EL (cell line): ENCODE measurements around the gene SCOC.
"Not testable (repeated sequence)": the region's sequence is repeated elsewhere in the genome, so short reads cannot be mapped to it uniquely, and the experiment has no call there.

Experiments
- DNase-seq: peaks from one replicate; pipeline ENCODE4 v3.0.0-alpha.2; 2016

SCOC gene

GRCh38 chr4:140363051-140363450 lies 10.4 kb upstream of the SCOC start:
- no peak for DNase-seq

- DNase-seq = no peak
These were observed 9.9 kb upstream of the SCOC start for GRCh38 chr4:140363558-140363957.

- DNase-seq = peak; percentile 57
These were observed 5.7 kb upstream of the SCOC start for GRCh38 chr4:140367738-140368137.

GRCh38 chr4:140368686-140369085 lies 4.8 kb upstream of the SCOC start:
- DNase-seq = no peak

- peak; percentile 16 for DNase-seq
These were observed 607 bp upstream of the SCOC start for GRCh38 chr4:140372751-140373327.

- no peak for DNase-seq
These were observed 658 bp downstream of the SCOC start for GRCh38 chr4:140374130-140374477.

- no peak for DNase-seq
These were observed 9.3 kb downstream of the SCOC start for GRCh38 chr4:140382732-140383131.

GRCh38 chr4:140388015-140388414 lies 14.6 kb downstream of the SCOC start:
- no peak for DNase-seq

- DNase-seq = no peak
These were observed 22.2 kb downstream of the SCOC start for GRCh38 chr4:140395668-140396067.

- no peak for DNase-seq
These were observed 26.7 kb downstream of the SCOC start for GRCh38 chr4:140400111-140400510.

GRCh38 chr4:140406292-140406691 lies 32.8 kb downstream of the SCOC start:
- DNase-seq = no peak

- no peak for DNase-seq
These were observed 35.5 kb downstream of the SCOC start for GRCh38 chr4:140408974-140409373.

GRCh38 chr4:140413130-140413969 lies 39.9 kb downstream of the SCOC start:
- DNase-seq = not testable (repeated sequence)

- no peak for DNase-seq
These were observed 49.7 kb downstream of the SCOC start for GRCh38 chr4:140423106-140423505.

GRCh38 chr4:140426610-140427105 lies 53.2 kb downstream of the SCOC start:
- no peak for DNase-seq

- peak; percentile 68 for DNase-seq
These were observed 53.9 kb downstream of the SCOC start, which contains the start of gene CLGN for GRCh38 chr4:140427106-140427918. CLGN (minus strand) TSS chr4:140427648; CDS start chr4:140413078, 14,570 bp downstream.

- no peak for DNase-seq
These were observed 54.5 kb downstream of the SCOC start for GRCh38 chr4:140427919-140428471.
